Kidney capillary endothelial cell (primary cell): ENCODE data around the gene PITHD1.
"Not testable (repeated sequence)": the region's sequence is repeated elsewhere in the genome, so short reads cannot be mapped to it uniquely, and the experiment has no call there.

Experiments
- DNase-seq: peaks from one replicate; pipeline ENCODE4 v3.0.0-alpha.2; 2018; ENCODE audit warnings: low spot score

The PITHD1 gene

GRCh38 chr1:23825762-23826522 is 47.7 kb downstream of the PITHD1 start:
- DNase-seq, result no peak

- not testable (repeated sequence) for DNase-seq
Measured at GRCh38 chr1:23826590-23826989, 48.4 kb downstream of the PITHD1 start.

GRCh38 chr1:23827717-23828116 is 49.5 kb downstream of the PITHD1 start:
- DNase-seq, result no peak

GRCh38 chr1:23834156-23834555 is 55.9 kb downstream of the PITHD1 start:
- DNase-seq, result not testable (repeated sequence)

- no peak for DNase-seq
Measured at GRCh38 chr1:23836037-23836436, 57.8 kb downstream of the PITHD1 start.
